GM23338 (cell line): ENCODE measurements around the gene ITPRID2. TPM values are rescaled to one million over a fixed set of nuclear protein-coding genes. Genes with fewer than 3 reads are reported as not detected.

Experiments used
- ATAC-seq: fragments of 200-7000 bp; cut with Tn5 transposase; 3 replicates; pipeline ENCODE4 v1.9.1; 2020
- DNase-seq: peaks from one replicate; pipeline ENCODE4 v3.0.0-alpha.2; 2015; ENCODE audit warnings: low spot score
- H2AFZ ChIP-seq: fragments of 200-600 bp; sonication (generic); 2 replicates; pipeline ENCODE4 v1.8.0; 2016; ENCODE audit warnings: antibody characterized with exemption, mild to moderate bottlenecking, moderate library complexity
- H3F3A ChIP-seq: fragments of 200-600 bp; sonication (generic); replicated peaks from 2 replicates; pipeline ENCODE4 v1.8.0; 2017; ENCODE audit warnings: antibody characterized with exemption, mixed run types, low read depth
- H3K27ac ChIP-seq: fragments of 200-600 bp; sonication (generic); 2 replicates; pipeline ENCODE4 v1.6.1; 2016; ENCODE audit warnings: low read depth
- H3K27me3 ChIP-seq: fragments of 200-600 bp; sonication (generic); 2 replicates; pipeline ENCODE4 v1.8.0; 2016; ENCODE audit warnings: mild to moderate bottlenecking, mixed run types, moderate library complexity; ENCODE audit not compliant: insufficient read depth
- H3K36me3 ChIP-seq: fragments of 200-600 bp; sonication (generic); 2 replicates; pipeline ENCODE4 v1.8.0; 2016; ENCODE audit warnings: mild to moderate bottlenecking; ENCODE audit not compliant: insufficient read depth
- H3K4me1 ChIP-seq: fragments of 200-600 bp; sonication (generic); 2 replicates; pipeline ENCODE4 v1.8.0; 2016; ENCODE audit warnings: mild to moderate bottlenecking, moderate library complexity; ENCODE audit not compliant: insufficient read depth
- H3K4me2 ChIP-seq: fragments of 200-600 bp; sonication (generic); 2 replicates; pipeline ENCODE4 v1.7.1; 2017; ENCODE audit warnings: mixed run types
- H3K4me3 ChIP-seq: fragments of 200-600 bp; sonication (generic); 2 replicates; pipeline ENCODE4 v1.6.1; 2016; ENCODE audit warnings: mixed run types
- H3K79me2 ChIP-seq: fragments of 200-600 bp; sonication (generic); replicated peaks from 2 replicates; pipeline ENCODE4 v1.8.0; 2017; ENCODE audit warnings: mild to moderate bottlenecking; ENCODE audit not compliant: insufficient read depth
- H3K9me2 ChIP-seq: fragments of 200-600 bp; sonication (generic); 2 replicates; pipeline ENCODE4 v1.8.0; 2017; ENCODE audit not compliant: insufficient read depth
- H4K20me1 ChIP-seq: fragments of 200-600 bp; sonication (generic); replicated peaks from 2 replicates; pipeline ENCODE4 v1.8.0; 2017; ENCODE audit warnings: mild to moderate bottlenecking; ENCODE audit not compliant: insufficient read depth
- H3K27ac Mint-ChIP-seq: 2 replicates; pipeline ENCODE4 v1.8.0; 2020; ENCODE audit warnings: inconsistent platforms, mild to moderate bottlenecking, moderate library complexity, mixed read lengths
- H3K27me3 Mint-ChIP-seq: 3 replicates; pipeline ENCODE4 v1.8.0; 2022; ENCODE audit warnings: low read depth, mild to moderate bottlenecking, moderate library complexity, mixed read lengths, inconsistent platforms; ENCODE audit not compliant: insufficient read depth, poor library complexity
- H3K36me3 Mint-ChIP-seq: 3 replicates; pipeline ENCODE4 v1.8.0; 2021; ENCODE audit warnings: low read depth, mild to moderate bottlenecking, inconsistent platforms, moderate library complexity, mixed read lengths
- H3K4me1 Mint-ChIP-seq: 3 replicates; pipeline ENCODE4 v1.8.0; 2020; ENCODE audit warnings: mild to moderate bottlenecking, inconsistent platforms, mixed read lengths
- H3K4me3 Mint-ChIP-seq: 3 replicates; pipeline ENCODE4 v1.8.0; 2021; ENCODE audit warnings: moderate library complexity, mild to moderate bottlenecking, inconsistent platforms, mixed read lengths
- H3K9me3 Mint-ChIP-seq: 3 replicates; pipeline ENCODE4 v1.8.0; 2020; ENCODE audit warnings: moderate library complexity, mild to moderate bottlenecking, inconsistent platforms, mixed read lengths
- EZH2 ChIP-seq: fragments of 200-600 bp; sonication (generic); IDR thresholded peaks from one replicate; pipeline ENCODE4 v1.8.0; 2017; ENCODE audit warnings: antibody characterized with exemption, mild to moderate bottlenecking, low read depth; ENCODE audit not compliant: unreplicated experiment
- JUNB ChIP-seq: IDR thresholded peaks from one replicate; pipeline ENCODE4 v1.6.1; 2016; ENCODE audit warnings: antibody characterized with exemption; ENCODE audit not compliant: unreplicated experiment
- POLR2AphosphoS5 ChIP-seq: IDR thresholded peaks from 2 replicates; pipeline ENCODE4 v1.6.1; 2016; ENCODE audit warnings: antibody characterized with exemption, low read depth
- ZNF114 ChIP-seq: fragments of 250-450 bp; sonication (Bioruptor Pico); IDR thresholded peaks from 2 replicates; pipeline ENCODE4 v1.5.0; 2020; ENCODE audit warnings: mild to moderate bottlenecking, moderate library complexity
- ZNF331 ChIP-seq: fragments of 250-450 bp; sonication (Bioruptor Pico); IDR thresholded peaks from 2 replicates; pipeline ENCODE4 v1.5.0; 2020; ENCODE audit warnings: low read depth, mild to moderate bottlenecking, moderate library complexity
- polyA plus RNA-seq: library from polyadenylated mRNA; unstranded; fragments of >200 nt; fragmentation: Nextera tagmentation; extraction: Ambion mirVana; gene quantifications from 2 replicates; pipeline ENCODE4 v1.2.1, GENCODE V29; 2016
- total RNA-seq: library from RNA; depleted of rRNA; stranded (reverse); fragments of >200 nt; shearing (Covaris generic); gene quantifications from 2 replicates; pipeline ENCODE4 v1.2.3, GENCODE V29; 2014
- TF ChIP-seq, protein P1 (sequence below): fragments of 250-450 bp; sonication (Bioruptor Pico); IDR thresholded peaks from 2 replicates; pipeline ENCODE4 v1.5.0; 2020; ENCODE audit warnings: mild to moderate bottlenecking, moderate library complexity
- TF ChIP-seq, protein P2 (sequence below), 2 experiments: fragments of 200-600 bp in 1 of 2; sonication (generic) in 1 of 2; conservative IDR thresholded peaks; 2 replicates each; pipeline versions ENCODE4 v1.5.1 to v1.6.1; 2016 to 2017; ENCODE audit warnings: antibody characterized with exemption in 2 of 2, low read depth in 2 of 2, mild to moderate bottlenecking in 2 of 2, moderate library complexity in 1 of 2
- TF ChIP-seq, protein P3 (sequence below): IDR thresholded peaks from 2 replicates; pipeline ENCODE4 v1.6.1; 2016; ENCODE audit warnings: antibody characterized with exemption
- TF ChIP-seq, protein P4 (sequence below): IDR thresholded peaks from one replicate; pipeline ENCODE4 v1.6.1; 2018; ENCODE audit warnings: antibody characterized with exemption; ENCODE audit not compliant: unreplicated experiment

Gene ITPRID2
- total and polyA plus RNA-seq, 2 experiments from 2014 or later, result 4.4 to 12.0 TPM

DNA sequence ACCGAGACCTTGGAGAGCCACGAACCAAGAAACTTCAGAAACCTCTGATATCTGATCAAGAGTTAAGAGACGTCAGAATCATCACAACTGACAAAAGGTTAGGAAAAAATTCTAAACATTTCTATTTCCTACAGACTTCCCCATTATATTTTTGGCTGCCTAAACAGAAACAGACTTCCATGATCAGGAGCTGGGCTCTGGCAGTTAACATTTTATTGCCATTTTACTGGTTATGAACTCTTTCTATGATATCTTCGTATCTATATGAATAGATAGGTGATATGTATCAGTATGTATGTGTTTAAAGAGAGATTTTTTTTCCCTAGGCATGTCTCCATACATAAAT is 63.0 kb downstream of the ITPRID2 start (continued):
- TF ChIP-seq, protein P1, sequence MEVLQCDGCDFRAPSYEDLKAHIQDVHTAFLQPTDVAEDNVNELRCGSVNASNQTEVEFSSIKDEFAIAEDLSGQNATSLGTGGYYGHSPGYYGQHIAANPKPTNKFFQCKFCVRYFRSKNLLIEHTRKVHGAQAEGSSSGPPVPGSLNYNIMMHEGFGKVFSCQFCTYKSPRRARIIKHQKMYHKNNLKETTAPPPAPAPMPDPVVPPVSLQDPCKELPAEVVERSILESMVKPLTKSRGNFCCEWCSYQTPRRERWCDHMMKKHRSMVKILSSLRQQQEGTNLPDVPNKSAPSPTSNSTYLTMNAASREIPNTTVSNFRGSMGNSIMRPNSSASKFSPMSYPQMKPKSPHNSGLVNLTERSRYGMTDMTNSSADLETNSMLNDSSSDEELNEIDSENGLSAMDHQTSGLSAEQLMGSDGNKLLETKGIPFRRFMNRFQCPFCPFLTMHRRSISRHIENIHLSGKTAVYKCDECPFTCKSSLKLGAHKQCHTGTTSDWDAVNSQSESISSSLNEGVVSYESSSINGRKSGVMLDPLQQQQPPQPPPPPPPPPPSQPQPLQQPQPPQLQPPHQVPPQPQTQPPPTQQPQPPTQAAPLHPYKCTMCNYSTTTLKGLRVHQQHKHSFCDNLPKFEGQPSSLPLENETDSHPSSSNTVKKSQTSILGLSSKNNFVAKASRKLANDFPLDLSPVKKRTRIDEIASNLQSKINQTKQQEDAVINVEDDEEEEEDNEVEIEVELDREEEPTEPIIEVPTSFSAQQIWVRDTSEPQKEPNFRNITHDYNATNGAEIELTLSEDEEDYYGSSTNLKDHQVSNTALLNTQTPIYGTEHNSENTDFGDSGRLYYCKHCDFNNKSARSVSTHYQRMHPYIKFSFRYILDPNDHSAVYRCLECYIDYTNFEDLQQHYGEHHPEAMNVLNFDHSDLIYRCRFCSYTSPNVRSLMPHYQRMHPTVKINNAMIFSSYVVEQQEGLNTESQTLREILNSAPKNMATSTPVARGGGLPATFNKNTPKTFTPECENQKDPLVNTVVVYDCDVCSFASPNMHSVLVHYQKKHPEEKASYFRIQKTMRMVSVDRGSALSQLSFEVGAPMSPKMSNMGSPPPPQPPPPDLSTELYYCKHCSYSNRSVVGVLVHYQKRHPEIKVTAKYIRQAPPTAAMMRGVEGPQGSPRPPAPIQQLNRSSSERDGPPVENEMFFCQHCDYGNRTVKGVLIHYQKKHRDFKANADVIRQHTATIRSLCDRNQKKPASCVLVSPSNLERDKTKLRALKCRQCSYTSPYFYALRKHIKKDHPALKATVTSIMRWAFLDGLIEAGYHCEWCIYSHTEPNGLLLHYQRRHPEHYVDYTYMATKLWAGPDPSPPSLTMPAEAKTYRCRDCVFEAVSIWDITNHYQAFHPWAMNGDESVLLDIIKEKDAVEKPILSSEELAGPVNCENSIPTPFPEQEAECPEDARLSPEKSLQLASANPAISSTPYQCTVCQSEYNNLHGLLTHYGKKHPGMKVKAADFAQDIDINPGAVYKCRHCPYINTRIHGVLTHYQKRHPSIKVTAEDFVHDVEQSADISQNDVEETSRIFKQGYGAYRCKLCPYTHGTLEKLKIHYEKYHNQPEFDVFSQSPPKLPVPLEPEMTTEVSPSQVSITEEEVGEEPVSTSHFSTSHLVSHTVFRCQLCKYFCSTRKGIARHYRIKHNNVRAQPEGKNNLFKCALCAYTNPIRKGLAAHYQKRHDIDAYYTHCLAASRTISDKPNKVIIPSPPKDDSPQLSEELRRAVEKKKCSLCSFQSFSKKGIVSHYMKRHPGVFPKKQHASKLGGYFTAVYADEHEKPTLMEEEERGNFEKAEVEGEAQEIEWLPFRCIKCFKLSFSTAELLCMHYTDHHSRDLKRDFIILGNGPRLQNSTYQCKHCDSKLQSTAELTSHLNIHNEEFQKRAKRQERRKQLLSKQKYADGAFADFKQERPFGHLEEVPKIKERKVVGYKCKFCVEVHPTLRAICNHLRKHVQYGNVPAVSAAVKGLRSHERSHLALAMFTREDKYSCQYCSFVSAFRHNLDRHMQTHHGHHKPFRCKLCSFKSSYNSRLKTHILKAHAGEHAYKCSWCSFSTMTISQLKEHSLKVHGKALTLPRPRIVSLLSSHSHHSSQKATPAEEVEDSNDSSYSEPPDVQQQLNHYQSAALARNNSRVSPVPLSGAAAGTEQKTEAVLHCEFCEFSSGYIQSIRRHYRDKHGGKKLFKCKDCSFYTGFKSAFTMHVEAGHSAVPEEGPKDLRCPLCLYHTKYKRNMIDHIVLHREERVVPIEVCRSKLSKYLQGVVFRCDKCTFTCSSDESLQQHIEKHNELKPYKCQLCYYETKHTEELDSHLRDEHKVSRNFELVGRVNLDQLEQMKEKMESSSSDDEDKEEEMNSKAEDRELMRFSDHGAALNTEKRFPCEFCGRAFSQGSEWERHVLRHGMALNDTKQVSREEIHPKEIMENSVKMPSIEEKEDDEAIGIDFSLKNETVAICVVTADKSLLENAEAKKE (CRISPR knock-in tag), result no peak
- TF ChIP-seq, protein P2, sequence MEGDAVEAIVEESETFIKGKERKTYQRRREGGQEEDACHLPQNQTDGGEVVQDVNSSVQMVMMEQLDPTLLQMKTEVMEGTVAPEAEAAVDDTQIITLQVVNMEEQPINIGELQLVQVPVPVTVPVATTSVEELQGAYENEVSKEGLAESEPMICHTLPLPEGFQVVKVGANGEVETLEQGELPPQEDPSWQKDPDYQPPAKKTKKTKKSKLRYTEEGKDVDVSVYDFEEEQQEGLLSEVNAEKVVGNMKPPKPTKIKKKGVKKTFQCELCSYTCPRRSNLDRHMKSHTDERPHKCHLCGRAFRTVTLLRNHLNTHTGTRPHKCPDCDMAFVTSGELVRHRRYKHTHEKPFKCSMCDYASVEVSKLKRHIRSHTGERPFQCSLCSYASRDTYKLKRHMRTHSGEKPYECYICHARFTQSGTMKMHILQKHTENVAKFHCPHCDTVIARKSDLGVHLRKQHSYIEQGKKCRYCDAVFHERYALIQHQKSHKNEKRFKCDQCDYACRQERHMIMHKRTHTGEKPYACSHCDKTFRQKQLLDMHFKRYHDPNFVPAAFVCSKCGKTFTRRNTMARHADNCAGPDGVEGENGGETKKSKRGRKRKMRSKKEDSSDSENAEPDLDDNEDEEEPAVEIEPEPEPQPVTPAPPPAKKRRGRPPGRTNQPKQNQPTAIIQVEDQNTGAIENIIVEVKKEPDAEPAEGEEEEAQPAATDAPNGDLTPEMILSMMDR (conservative IDR thresholded peaks at IDR 0.05; ENCODE audit: low read depth in 2 of 2), result no peak
- TF ChIP-seq ZNF114 (CRISPR knock-in tag) (no peak), EZH2 (no peak)
- TF ChIP-seq, protein P3, sequence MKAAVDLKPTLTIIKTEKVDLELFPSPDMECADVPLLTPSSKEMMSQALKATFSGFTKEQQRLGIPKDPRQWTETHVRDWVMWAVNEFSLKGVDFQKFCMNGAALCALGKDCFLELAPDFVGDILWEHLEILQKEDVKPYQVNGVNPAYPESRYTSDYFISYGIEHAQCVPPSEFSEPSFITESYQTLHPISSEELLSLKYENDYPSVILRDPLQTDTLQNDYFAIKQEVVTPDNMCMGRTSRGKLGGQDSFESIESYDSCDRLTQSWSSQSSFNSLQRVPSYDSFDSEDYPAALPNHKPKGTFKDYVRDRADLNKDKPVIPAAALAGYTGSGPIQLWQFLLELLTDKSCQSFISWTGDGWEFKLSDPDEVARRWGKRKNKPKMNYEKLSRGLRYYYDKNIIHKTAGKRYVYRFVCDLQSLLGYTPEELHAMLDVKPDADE, result no peak

DNA sequence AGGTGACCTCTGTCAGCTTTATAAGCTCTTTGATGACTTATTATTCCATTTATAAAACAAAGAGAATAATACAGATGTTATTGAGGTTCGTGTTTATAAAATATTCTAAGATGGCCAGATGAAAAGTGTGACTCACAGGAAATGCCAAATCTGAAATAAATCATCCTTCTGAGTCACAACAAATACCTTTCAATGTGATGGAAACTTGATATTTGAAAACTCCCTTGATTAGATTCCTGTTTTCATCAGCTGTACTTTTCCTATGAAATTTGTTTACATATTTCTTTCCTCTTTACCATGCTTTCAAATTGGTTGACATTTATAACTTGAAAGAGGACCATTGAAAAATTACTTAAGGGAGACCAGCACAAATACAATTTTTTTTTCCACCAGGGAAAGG is 63.5 kb downstream of the ITPRID2 start:
- Mint-ChIP-seq H3K27me3 (no peaks in the 10 kb centered on the region), H3K36me3 (no peaks in the 10 kb centered on the region), H3K4me3 (no peak overlapping the region), H3K4me1 (peaks cover 8% of the 10 kb centered on the region), H3K27ac (no peak overlapping the region), H3K9me3 (no peaks in the 10 kb centered on the region)
- no peaks in the 10 kb centered on the region for H3K27me3 ChIP-seq
- H3K9me2 ChIP-seq, result no peaks in the 10 kb centered on the region
- no peaks in the 10 kb centered on the region for H3K4me1 ChIP-seq
- H3K79me2 ChIP-seq, result no peaks in the 10 kb centered on the region
- H3K4me3 ChIP-seq, result no peak overlapping the region
- no peaks in the 10 kb centered on the region for H3K36me3 ChIP-seq
- no peaks in the 10 kb centered on the region for H4K20me1 ChIP-seq
- no peak overlapping the region for H2AFZ ChIP-seq
- ATAC-seq (no peak), DNase-seq (no peak)
- TF ChIP-seq ZNF114 (CRISPR knock-in tag) (no peak), EZH2 (no peak), POLR2AphosphoS5 (no peak), ZNF331 (CRISPR knock-in tag) (no peak), JUNB (no peak)
- TF ChIP-seq, protein P4, sequence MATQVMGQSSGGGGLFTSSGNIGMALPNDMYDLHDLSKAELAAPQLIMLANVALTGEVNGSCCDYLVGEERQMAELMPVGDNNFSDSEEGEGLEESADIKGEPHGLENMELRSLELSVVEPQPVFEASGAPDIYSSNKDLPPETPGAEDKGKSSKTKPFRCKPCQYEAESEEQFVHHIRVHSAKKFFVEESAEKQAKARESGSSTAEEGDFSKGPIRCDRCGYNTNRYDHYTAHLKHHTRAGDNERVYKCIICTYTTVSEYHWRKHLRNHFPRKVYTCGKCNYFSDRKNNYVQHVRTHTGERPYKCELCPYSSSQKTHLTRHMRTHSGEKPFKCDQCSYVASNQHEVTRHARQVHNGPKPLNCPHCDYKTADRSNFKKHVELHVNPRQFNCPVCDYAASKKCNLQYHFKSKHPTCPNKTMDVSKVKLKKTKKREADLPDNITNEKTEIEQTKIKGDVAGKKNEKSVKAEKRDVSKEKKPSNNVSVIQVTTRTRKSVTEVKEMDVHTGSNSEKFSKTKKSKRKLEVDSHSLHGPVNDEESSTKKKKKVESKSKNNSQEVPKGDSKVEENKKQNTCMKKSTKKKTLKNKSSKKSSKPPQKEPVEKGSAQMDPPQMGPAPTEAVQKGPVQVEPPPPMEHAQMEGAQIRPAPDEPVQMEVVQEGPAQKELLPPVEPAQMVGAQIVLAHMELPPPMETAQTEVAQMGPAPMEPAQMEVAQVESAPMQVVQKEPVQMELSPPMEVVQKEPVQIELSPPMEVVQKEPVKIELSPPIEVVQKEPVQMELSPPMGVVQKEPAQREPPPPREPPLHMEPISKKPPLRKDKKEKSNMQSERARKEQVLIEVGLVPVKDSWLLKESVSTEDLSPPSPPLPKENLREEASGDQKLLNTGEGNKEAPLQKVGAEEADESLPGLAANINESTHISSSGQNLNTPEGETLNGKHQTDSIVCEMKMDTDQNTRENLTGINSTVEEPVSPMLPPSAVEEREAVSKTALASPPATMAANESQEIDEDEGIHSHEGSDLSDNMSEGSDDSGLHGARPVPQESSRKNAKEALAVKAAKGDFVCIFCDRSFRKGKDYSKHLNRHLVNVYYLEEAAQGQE, result no peak
- TF ChIP-seq, protein P3, result no peak
- H3F3A ChIP-seq, result no peaks in the 10 kb centered on the region
- no peak overlapping the region for H3K27ac ChIP-seq
- H3K4me2 ChIP-seq, result no peak overlapping the region
